Lower leg skin (tissue), 3 donors: ENCODE data around the gene FBXW8.

Source experiments
- CTCF ChIP-seq, 3 donors: fragments of 450-650 bp; IDR thresholded peaks; one replicate each; pipeline ENCODE4 v1.5.1; 2016; ENCODE audit warnings: antibody characterized with exemption in 3 of 3, mild to moderate bottlenecking in 3 of 3, moderate library complexity in 2 of 3
- POLR2A ChIP-seq, 2 donors: fragments of 450-650 bp; IDR thresholded peaks; one replicate each; pipeline ENCODE4 v1.6.1; 2016 to 2017; ENCODE audit warnings: antibody characterized with exemption in 2 of 2, mild to moderate bottlenecking in 1 of 2, moderate library complexity in 1 of 2

DNA sequence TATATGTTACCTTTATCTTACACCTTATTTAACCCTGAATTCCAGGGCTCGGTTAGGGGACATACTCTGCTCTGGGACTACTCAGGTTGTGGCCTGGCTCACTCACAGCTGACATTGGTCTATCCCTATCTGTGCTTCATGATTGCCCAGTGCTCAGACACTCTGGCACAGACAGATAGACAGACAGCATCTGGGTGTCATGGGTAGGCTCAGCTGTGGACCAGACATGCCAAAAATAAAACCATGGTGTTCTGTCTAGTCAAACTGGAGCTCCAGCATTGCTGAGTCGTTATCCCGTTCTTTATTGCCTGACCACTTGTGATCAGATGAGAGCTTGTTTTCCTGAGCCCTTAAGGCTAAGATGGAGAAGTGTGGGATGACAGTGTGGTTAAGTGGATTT is 29.0 kb downstream of the FBXW8 start:
- TF ChIP-seq CTCF (IDR thresholded peaks at IDR 0.05) = no peak
- no peak for TF ChIP-seq POLR2A (IDR thresholded peaks at IDR 0.05)
